ENCODE data around the gene E2F2.
A peak's percentile ranks its signal among the peaks of the same experiment; 100 is the strongest.

E2F2 gene

DNA sequence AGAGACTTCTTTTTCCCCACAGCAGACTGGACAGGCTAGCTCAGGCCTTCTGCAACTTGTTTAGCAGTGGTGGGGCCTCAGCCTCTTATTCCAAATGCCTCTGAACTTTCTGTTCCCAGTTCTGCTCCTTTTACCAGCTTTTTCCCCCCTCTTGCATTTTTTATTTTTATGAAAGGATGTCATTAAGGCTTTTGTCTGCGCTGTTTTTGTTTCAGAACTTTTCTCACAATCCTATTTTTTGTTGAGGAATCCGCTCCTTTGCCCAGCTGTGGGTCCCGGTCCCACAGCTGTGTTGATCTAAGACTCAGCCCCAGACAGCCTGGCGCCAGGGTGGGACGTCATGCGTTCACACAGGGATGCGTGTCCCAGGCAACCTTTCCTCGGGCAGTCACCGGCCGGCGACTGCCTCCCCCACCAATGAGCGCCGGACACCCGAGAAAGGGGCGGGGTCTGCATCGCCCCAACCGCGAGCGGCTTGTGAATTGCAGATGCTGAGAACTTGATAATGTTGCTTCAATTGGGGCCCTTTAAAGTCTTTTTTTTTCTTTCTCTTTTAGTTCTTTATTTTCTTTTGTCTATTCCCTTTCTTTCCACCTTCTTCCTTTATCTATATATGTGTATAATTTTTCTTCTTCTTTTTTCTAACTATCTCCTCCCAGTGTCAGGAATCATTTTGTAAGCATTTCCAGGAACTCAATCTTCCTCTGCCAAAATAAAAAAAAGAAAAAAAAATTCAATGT is 31.3 kb upstream of the E2F2 start:
- DNase-seq: peak; percentile 98

DNA sequence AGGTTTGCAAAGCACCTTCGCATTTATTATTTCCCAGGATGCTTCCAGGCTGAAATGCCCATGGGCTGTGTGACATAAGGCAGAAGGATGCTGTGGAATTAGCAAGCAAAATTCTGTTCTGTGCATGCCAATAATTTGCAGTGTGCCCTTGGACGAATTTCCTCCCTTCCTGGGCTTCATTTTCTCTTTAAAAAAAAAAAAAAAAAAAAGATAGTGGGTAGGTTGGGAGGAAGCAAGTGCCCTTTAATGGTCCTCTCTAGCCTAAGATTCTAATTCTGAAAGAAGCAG is 30.7 kb upstream of the E2F2 start:
- no peak for DNase-seq

DNA sequence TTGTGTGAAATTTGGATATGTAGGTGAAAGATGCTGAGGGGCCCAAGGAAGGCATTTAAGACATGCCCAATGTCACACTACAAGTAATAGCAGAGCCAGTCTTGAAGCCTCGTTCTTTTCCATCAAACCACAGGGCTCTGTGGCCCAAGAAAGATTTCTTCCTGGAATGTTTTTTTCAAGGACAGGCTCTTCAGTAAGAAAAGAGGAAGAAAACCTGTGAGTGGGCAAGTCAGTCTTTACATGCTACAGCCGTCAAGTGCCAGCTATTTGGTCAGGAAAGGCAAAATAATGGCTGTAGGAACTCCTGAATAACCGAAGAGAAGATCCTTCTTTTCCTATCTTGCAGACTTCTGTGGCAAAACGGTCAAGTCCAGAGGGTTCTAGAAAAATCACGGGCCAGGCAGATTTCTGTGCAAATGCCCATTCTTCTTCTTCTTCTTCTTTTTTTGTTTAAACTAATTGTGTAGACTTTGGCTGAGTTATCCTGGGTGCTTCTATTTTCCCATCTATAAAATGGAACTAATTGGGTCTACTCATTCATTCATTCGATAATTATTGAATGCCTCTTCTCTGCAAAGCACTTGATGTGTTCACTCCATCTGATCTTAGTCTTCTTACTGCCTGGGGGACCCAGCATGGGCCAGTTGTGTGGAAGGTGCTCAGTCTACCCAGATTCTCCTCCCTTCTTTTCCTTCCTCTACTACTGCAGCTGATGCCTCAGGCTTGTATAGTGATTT is 30.2 kb upstream of the E2F2 start:
- DNase-seq: no peak

DNA sequence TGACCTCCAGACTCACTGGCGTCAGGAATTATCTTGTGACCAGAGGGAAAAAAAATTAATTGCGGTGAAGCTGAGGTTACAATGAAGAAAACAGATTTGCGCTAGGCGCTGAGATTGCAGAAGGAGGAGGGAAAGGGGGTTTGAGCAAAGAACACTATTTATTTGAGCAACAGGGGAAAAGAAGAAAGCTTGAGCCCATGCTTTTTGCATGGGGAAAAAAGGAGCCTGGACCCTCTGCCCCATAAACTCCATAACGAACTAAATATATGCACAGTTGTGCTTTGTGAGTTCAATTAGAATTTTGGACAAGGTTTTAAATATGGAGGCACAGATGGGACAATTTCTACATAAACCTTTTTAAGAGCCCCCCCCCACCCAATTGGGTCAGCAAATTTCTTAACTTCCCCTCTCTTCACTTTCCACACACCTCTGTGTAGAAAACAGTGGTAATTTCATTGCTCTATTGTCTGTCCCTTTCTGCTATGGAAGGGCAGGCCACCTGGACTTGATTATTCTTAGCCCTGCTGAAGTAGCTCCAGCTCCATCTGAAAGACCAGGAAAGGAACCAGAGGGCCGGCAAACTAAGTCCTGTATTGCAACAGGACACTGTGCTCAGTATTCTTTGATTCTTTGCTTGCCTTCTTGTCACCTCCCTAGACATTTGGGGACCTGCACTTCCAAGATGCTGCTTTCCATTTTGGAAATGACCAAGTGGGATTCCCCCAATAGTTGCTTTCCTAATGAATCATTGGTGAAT is 29.1 kb upstream of the E2F2 start:
- DNase-seq: peak; percentile 66

DNA sequence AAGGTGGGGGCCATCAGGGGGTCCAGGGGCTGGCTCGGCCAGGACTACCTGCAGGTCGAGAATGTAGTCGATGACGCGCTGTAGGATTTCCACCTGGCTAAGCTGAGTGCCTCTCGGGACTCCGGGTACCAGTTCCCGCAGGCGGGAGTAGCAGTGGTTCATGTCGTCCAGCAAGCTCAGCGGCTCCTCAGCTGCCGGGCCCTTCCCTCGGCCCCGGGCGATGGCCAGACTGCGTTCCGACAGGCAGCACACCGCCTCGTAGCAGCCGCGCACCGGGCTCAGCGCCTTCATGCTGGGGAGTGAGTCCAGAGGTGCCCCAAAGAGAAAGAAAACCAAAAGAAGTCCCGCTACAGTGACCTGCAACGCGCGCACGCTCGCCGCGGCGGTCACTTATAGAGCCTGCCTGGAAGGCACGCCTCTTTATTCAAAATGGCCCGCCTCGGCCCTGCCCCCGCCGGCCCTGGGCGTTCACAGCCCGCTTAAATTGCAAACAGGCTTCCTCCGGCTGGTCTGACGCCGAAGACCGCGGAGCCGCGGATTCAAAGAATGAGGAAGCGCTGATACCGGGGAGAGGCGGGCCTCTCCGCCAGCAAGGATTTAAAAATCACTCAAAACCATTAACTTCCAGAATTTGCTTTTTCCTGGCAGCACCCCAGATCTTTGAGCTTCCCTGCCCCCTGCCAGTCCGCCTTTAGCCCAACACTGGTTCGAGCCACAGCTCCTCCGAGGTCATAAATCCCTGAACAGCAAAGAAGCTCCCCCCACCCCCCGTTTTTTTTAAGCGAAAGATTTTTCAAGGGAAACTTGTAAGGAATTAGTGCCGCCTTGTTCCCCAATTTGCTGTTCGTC is 28.3 kb upstream of the E2F2 start, which contains the start of gene ID3:
ID3 (minus strand) TSS at position 366 of the 849 bp plus-strand sequence; CDS start at position 291, 75 bp downstream.
- DNase-seq: peak; percentile 99

DNA sequence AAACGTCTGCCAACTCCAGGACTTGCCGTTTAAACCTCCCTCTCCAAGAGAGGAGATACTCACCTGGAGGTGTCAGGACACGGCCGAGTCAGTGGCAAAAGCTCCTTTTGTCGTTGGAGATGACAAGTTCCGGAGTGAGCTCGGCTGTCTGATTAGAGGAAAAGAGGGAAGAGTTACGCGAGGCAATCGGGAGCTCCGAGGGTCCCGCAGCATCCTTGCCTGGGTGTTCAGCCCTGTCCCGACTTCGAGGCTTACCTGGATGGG is 27.8 kb upstream of the E2F2 start:
- no peak for DNase-seq

DNA sequence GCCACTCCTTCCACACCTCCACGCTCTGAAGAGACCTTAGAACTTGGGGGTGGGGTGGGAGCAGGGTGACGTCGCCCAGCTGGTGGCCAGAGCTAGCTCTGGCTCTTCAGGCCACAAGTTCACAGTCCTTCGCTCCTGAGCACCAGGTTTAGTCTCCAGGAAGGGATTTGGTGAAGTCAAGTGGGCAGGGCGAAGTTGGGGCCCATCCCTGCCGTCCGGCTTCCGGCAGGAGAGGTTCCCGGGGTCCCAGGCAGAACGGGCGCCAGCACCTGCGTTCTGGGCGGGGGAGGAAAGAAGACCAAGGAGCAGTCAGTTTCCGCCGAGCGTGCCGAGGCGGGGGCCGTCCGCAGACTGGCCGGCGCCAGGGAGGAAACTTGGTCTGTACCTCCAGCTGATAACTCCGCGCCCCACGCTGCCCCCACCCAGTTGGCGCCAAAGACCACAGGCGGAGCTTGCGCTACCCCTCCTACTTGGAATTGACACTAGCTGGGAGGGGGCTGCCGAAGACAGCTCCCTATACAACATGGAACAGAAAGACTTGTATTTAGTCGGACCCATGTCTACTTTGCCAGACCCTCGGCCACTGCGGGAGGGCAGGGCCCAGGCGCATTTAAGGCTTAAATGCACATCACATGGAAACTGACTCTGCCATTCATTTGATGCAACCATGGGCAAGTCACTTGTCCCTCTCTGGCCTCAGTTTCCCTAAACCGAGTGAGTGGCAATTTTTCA is 27.3 kb upstream of the E2F2 start:
- DNase-seq: peak; percentile 39

DNA sequence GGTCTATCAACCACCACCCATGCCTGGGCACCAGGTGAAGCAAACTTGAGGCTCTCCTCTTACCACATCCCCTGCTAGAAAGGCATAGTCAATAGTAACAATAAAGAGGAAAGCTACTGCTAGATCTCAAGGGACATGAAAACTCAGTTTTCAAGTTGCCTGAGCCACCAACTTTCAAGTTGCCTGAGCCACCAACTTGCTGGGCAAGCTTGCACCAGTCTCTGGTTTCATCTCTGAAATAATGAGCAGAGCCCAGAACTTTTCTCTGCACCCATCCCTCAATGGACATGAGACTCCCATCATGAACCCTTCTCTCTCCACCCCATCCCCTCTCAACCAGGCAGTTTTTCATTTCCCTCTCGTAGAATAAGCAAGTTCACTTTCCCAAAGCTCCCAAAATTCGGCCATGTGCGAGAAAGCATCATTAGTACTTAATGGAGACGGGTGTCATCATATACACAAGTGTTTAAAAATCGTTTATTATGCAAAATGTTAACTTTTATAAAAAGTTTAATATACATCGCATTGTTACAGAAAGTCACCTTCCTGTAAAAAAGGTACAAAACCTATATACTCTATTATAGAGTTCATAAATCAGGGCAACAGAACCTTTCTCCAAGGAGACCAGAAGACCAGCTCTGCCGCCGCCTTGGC is 26.6 kb upstream of the E2F2 start:
- DNase-seq: no peak

DNA sequence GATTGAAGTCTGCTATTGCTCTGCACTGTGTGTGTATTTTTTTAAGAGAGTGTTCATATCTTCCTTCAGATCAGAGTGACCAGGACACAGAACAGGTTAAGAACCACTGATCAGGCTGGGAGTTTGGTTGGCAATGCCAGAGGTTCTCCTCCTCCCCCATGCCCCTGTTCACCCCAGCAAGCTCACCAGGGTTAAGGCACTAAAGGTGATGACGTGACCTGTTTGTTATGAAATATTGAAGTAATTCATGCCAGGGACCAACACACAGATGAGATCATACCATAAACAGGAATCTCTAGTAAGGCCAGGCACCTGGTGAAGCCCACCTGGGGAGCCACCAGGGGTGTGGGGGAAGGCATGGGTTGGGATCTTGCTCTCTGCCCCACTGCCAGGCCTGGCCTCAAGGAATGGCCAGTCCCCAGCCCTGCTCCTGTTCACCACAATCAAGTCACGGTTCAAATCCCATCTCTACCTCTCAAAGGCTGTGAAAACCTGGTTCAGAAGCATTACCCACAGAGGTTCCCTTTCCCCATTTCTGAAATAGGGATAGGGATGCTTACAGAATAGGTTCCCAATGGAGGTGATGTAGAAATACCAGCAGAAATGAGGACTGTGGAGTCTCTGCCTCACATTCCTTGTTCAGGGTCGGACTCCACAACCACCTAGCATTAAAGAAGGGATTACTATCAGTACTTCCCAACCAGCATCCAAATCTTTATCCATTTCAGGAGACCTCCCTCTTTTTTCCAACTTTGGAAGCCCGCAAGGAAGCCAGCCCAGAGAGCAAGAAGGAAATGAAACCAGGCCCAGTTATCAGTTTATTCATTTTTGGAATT is 25.8 kb upstream of the E2F2 start:
- DNase-seq: peak; percentile 44

DNA sequence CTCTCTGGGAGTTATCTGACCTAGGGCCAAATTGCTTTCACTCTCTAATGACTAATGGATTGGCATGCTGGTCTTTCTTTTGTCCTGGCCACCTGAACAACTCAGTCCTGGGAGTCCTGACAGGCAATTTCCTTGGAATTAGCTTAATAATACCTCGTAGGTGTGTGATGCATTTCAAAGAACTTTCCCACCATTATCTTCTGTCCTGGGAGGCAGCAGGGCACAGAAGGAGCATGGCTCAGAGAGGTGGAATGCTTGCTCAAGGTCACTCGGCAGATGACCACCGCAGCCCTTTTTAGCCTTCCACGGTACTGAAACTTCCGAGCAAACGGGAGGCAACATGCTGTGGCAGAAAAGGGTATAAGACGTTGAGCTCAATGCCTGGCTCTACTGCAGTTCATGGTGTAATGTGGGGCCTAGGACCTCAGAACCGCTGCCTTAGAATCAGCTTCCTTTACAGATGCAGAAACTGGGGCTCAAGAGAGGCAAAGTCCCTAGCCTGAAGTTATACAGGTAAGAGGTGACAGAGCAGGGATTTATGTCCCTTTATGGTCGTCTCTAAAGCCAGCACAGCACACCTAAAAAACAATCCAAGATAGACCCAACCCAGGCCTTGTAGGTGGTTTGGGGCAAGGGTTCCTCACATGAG is 25.1 kb upstream of the E2F2 start:
- DNase-seq: peak; percentile 61

DNA sequence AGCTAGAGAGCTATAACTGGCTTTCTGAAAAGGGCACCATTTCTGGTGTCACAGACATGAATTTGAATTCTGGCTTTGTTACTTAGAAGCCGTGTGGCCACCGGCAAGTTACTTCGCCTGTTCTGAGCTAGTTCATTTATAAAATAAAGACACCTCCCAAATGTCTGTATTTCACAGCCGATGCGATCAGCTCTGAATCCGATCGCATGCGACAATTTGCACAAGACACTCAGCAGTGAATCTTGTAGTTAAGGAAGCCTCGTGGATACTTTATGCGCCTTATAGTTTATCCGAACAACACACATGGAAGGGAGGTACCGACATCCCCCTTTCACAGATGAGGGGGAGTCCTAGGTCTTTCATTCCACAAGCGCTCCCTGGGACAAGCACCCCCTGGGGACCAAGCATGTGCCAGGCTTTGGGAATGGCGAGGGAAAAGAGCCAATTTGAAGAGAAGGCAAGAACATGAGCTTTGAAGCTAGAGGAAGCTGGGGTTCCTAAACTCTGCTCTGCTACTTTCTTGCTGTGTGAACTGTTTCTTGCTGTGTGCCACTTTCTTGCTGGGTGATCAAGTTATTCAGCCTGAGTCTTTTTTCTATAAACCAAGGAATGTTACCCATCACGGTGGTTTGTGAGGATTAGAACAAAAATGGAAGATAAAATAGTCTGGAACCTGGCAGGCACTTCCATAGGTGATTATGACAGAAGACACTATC is 24.4 kb upstream of the E2F2 start:
- DNase-seq: peak; percentile 59

DNA sequence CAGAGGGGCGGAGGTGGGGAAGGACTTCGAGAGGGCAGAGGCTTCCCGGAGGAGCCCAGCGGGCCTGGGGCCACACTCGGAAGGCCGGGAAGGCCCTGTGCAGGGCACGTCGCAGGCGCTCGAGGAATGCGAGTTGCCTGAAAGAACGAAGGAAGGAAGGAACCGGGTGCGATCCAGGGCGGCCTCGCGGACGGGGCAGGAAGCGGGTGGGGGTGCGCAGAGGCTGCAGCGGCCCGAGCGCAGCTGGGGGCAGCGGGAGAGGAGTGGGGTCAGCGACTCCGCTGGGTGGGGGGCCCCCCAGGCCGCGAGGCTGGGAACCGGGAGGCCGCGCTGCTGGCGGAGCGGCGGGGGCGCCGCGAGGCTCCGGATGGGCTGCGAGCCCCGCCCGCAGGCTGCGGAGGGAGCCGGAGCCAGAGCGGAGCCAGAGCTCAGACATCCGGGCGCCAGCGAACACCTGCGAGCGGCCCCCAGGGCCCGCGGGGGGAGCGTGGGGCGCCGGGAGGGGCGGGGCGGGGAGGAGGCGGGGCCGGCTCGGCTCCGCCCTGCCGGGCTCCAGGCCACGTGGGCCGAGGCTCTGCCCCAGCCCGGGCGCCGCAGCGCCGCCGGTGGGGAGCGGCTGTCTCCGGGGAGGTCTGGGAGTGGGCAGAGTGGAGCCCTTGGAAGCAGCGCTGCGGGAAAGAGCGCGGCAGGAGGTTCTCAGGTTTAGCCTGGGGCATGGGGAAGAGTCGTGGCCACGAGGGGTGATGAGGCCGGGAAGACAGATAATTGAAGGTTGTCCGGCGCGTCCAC is 23.6 kb upstream of the E2F2 start:
- DNase-seq: peak; percentile 91

DNA sequence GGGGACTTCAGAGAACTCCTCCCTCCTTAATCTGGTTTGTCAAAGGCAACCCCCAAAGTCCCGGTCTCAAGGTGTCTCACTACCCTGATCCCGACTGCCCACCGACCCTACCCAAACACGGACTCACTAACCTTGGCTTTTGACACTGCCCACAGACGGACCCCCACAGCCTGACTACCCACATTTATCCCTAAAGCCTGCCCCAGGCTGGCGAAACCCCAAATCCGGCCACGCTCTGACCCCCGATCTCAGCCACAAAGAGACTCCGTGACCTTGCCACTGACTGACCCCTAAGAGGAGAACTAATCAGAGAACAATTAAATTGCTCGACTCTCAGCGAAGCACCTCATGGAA is 23.1 kb upstream of the E2F2 start:
- no peak for DNase-seq

DNA sequence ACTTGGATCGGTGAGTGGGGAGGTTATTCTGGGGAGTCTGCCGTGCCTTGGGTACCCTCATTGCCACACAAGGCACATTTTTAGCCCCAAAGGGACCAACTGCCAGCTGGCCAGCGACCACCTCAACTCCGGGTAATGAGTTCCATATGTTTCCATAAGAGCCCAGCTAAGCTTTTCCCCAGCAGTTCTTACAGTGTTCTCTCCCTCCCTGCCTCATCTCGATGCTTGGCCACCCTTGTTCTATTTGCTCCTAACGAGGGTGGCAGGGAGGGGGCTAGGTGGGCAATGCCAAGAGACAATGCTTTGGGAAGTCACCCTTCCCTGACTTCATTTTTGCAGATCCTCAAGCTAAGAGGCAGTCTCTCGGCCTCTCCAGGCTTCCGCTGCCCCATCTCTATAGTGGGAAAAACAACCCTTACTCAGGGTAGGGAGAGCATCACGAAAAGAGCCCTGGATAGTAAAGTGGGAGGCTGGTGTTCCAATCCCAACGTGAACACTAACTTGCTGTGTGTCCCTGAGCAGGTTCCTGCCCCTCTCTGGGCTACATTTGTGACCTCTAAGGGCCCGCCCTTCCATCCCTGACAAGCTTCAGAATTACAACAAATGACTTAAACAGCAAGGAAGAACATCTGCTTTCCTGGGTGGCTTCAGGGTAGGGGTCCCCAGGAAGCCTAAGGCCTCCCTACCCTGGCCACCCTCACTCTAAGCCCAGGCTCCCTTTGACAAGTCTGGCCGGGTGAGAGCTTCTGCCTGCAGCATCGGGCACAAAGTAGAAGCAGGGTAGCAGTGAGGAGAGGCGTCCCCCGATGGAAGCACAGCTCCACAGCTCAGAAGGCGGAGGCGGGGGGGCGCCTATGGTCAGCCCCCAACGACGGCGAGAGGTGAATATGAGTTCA is 22.4 kb upstream of the E2F2 start:
- no peak for DNase-seq

DNA sequence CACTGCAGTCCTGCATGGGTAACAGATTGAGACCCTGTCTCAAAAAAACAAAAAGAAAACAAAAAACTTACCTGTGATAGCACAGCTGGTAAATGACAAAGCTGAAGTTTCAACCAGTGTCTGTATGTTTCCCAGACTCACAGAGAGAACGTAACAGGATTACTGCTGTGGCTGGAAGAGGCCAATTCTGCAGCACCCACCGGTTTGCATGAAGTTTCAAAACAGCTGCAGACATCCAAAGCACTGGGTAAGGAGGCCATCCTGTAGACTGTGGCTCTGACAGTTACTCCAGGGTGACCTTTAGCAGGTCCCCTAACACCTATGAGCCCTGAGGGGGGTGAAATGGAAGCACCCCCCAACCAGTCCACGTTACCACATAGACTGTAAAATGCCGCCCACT is 20.8 kb upstream of the E2F2 start:
- DNase-seq: no peak

DNA sequence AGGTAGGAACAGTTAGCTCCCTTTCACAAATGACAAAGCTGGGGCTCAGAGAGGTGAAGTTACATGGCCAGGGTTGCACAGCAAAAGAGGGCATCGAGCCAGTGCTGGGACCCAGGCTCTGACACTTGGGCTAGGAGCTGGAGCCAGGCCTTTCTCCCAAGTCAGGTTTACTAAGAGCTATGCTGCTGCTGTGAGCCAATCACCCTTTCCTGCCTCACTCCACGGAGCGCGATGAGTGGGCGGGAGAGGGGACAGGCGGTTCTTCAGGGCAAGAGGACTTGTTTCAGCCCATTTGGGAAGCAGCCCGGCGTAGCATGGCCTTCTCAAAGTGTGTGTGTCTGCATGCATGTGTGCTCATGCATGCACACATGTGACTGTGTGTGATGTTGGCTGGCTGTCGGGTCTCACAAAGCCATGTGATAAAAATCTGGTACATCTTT is 17.7 kb upstream of the E2F2 start:
- DNase-seq: peak; percentile 59

DNA sequence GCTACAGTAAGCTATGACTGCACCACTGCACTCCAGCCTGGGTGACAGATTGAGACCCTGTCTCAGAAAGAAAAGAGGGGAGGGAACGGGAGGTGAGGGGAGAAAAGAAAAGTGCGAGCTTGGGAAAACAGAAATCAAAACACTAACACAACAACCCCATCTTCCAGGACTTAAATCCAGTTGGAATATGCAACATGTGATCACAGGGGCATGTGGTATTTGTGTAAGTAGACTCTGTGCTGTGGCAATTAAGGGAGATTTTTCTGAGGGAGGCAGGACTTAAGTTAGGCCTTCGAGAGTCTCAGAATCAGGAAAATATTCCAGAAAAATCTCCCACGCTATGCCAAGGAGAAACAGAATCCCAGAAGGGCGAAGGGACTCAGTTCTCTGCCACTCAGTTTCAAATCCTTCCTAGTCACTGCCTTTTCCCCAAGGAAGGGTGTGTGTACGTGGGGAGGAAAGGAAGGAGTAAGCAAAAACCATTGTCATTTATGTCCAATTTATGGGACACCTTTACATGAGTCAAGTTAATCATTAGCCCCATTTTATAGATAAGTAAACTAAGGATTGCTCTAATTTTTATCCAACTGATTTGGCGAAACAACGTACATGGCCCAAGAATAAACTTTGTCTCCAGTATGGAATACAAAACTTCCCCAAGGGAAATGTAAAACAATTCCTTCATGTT is 16.0 kb upstream of the E2F2 start:
- DNase-seq: no peak

Measured in fibroblast of skin of abdomen (primary cell).